ENCODE data around the gene ERBB2. TPM values are rescaled to one million over a fixed set of nuclear protein-coding genes. Genes with fewer than 3 reads are reported as not detected.

Gene ERBB2
- total and polyA plus RNA-seq, 2 of the 13 experiments (the other 11 are each of a cell fraction or from before 2014, with no cell fraction given): 57.7 to 64.1 TPM

DNA sequence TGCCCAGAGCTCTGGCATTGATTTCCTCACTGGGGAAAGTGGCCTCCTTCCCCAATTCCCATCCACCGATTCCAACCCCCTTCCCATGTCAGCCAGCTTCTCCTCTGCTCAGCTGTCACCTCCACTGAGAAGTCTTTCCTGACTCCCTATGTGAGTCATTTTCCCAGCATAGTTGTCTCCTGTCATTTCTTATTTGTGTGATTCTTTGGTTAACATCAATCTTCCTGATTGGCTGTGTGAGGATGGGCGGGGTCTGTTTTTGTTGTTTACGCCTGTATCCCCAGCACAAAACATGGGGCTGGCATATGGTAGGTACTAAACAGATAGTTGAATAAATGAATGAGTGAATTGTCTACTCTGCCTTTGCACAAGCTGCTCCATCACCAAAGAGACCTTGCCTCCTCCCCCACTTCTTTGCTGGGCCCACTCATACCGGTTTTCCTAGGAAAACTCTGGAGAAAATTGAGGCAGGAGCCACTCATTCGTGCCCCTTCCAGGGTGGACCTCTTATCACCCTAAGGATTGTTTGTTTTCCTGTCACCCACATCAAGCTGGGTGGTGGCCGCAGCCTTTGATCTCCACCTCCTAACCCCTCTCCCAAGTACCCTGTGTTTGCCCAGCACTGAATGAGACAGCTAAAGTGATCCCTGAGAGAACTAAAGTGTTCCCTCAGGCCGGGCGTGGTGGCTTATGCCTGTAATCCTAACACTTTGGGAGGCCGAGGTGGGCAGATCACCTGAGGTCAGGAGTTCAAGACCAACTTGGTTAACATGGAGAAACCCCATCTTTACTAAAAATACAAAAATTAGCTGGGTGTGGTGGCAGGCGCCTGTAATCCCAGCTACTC is 36.7 kb downstream of the ERBB2 start (continued):
- TF ChIP-seq, protein P1, sequence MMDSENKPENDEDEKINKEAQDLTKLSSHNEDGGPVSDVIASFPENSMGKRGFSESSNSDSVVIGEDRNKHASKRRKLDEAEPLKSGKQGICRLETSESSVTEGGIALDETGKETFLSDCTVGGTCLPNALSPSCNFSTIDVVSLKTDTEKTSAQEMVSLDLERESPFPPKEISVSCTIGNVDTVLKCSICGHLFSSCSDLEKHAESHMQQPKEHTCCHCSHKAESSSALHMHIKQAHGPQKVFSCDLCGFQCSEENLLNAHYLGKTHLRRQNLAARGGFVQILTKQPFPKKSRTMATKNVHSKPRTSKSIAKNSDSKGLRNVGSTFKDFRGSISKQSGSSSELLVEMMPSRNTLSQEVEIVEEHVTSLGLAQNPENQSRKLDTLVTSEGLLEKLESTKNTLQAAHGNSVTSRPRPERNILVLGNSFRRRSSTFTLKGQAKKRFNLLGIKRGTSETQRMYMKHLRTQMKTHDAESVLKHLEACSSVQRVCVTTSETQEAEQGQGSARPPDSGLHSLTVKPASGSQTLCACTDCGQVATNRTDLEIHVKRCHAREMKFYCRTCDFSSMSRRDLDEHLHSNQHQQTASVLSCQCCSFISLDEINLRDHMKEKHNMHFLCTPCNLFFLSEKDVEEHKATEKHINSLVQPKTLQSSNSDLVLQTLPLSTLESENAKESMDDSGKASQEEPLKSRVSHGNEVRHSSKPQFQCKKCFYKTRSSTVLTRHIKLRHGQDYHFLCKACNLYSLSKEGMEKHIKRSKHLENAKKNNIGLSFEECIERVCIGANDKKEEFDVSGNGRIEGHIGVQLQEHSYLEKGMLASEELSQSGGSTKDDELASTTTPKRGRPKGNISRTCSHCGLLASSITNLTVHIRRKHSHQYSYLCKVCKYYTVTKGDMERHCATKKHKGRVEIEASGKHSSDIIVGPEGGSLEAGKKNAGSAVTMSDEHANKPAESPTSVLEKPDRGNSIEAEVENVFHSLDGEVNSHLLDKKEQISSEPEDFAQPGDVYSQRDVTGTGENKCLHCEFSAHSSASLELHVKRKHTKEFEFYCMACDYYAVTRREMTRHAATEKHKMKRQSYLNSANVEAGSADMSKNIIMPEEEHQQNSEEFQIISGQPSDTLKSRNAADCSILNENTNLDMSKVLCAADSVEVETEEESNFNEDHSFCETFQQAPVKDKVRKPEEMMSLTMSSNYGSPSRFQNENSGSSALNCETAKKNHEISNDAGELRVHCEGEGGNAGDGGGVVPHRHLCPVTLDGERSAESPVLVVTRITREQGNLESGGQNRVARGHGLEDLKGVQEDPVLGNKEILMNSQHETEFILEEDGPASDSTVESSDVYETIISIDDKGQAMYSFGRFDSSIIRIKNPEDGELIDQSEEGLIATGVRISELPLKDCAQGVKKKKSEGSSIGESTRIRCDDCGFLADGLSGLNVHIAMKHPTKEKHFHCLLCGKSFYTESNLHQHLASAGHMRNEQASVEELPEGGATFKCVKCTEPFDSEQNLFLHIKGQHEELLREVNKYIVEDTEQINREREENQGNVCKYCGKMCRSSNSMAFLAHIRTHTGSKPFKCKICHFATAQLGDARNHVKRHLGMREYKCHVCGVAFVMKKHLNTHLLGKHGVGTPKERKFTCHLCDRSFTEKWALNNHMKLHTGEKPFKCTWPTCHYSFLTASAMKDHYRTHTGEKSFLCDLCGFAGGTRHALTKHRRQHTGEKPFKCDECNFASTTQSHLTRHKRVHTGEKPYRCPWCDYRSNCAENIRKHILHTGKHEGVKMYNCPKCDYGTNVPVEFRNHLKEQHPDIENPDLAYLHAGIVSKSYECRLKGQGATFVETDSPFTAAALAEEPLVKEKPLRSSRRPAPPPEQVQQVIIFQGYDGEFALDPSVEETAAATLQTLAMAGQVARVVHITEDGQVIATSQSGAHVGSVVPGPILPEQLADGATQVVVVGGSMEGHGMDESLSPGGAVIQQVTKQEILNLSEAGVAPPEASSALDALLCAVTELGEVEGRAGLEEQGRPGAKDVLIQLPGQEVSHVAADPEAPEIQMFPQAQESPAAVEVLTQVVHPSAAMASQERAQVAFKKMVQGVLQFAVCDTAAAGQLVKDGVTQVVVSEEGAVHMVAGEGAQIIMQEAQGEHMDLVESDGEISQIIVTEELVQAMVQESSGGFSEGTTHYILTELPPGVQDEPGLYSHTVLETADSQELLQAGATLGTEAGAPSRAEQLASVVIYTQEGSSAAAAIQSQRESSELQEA (CRISPR knock-in tag; IDR thresholded peaks at IDR 0.05; ENCODE audit: not compliant biosample characterization): no peak
- TF ChIP-seq NCOR1 (IDR thresholded peaks at IDR 0.05; ENCODE audit: borderline replicate concordance, low read length) (peak; percentile 55; the same call in 1 of the 2 replicates), SAP130 (CRISPR knock-in tag; IDR thresholded peaks at IDR 0.05; ENCODE audit: low read depth) (peak; percentile 91), ZNF782 (CRISPR knock-in tag; IDR thresholded peaks at IDR 0.05; ENCODE audit: borderline replicate concordance) (no peak), NONO (IDR thresholded peaks at IDR 0.05) (no peak), NONO (CRISPR knock-in tag; conservative IDR thresholded peaks at IDR 0.05) (0 out of 2 replicates have a peak, but pooled peaks have one; percentile 63), MTF1 (CRISPR knock-in tag; IDR thresholded peaks at IDR 0.05) (no peak), KDM5B (CRISPR knock-in tag; IDR thresholded peaks at IDR 0.05; ENCODE audit: borderline replicate concordance) (no peak; the same call in 1 of the 2 replicates), EED (CRISPR knock-in tag; IDR thresholded peaks at IDR 0.05) (no peak)
- TF ChIP-seq, protein P2, sequence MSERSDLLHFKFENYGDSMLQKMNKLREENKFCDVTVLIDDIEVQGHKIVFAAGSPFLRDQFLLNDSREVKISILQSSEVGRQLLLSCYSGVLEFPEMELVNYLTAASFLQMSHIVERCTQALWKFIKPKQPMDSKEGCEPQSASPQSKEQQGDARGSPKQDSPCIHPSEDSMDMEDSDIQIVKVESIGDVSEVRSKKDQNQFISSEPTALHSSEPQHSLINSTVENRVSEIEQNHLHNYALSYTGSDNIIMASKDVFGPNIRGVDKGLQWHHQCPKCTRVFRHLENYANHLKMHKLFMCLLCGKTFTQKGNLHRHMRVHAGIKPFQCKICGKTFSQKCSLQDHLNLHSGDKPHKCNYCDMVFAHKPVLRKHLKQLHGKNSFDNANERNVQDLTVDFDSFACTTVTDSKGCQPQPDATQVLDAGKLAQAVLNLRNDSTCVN (CRISPR knock-in tag; IDR thresholded peaks at IDR 0.05; ENCODE audit: borderline replicate concordance): no peak
- TF ChIP-seq, protein P3, sequence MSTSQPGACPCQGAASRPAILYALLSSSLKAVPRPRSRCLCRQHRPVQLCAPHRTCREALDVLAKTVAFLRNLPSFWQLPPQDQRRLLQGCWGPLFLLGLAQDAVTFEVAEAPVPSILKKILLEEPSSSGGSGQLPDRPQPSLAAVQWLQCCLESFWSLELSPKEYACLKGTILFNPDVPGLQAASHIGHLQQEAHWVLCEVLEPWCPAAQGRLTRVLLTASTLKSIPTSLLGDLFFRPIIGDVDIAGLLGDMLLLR (CRISPR knock-in tag; IDR thresholded peaks at IDR 0.05): no peak
- TF ChIP-seq, protein P4, sequence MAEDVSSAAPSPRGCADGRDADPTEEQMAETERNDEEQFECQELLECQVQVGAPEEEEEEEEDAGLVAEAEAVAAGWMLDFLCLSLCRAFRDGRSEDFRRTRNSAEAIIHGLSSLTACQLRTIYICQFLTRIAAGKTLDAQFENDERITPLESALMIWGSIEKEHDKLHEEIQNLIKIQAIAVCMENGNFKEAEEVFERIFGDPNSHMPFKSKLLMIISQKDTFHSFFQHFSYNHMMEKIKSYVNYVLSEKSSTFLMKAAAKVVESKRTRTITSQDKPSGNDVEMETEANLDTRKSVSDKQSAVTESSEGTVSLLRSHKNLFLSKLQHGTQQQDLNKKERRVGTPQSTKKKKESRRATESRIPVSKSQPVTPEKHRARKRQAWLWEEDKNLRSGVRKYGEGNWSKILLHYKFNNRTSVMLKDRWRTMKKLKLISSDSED (CRISPR knock-in tag; IDR thresholded peaks at IDR 0.05): no peak
- TF ChIP-seq, protein P5, sequence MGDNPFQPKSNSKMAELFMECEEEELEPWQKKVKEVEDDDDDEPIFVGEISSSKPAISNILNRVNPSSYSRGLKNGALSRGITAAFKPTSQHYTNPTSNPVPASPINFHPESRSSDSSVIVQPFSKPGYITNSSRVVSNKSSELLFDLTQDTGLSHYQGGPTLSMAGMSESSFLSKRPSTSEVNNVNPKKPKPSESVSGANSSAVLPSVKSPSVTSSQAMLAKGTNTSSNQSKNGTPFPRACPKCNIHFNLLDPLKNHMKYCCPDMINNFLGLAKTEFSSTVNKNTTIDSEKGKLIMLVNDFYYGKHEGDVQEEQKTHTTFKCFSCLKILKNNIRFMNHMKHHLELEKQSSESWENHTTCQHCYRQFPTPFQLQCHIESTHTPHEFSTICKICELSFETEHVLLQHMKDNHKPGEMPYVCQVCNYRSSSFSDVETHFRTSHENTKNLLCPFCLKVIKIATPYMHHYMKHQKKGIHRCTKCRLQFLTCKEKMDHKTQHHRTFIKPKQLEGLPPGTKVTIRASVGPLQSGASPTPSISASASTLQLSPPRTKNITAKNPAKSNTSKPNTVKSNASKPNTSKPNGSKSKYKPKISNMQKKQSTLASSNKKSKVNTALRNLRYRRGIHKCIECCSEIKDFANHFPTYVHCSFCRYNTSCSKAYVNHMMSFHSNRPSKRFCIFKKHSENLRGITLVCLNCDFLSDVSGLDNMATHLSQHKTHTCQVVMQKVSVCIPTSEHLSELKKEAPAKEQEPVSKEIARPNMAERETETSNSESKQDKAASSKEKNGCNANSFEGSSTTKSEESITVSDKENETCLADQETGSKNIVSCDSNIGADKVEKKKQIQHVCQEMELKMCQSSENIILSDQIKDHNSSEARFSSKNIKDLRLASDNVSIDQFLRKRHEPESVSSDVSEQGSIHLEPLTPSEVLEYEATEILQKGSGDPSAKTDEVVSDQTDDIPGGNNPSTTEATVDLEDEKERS (CRISPR knock-in tag; IDR thresholded peaks at IDR 0.05): no peak
